IMR-90 (cell line): ENCODE data around the gene C13orf42. TPM values are rescaled to one million over a fixed set of nuclear protein-coding genes. Genes with fewer than 3 reads are reported as not detected.

Source experiments
- ATAC-seq: fragments of 200-7000 bp; cut with Tn5 transposase; 2 replicates; pipeline ENCODE4 v1.9.1; 2020; ENCODE audit warnings: low read depth, mild to moderate bottlenecking, moderate library complexity
- BruUV-seq: library from RNA; stranded (reverse); fragments of 400-500 nt; replicated peaks from 2 replicates; lab custom pipeline; 2021; lab: Mats Ljungman, UMichigan
- CTCF ChIA-PET: fragments of 300-600 bp; formaldehyde crosslinking; extraction: SDS; loops from one replicate; lab custom pipeline; 2021; ENCODE audit warnings: antibody characterized with exemption; lab: Yijun Ruan, JAX
- POLR2A ChIA-PET: fragments of 300-600 bp; sonication (Branson Sonifier 250); formaldehyde crosslinking; loops from one replicate; lab custom pipeline; 2022; ENCODE audit warnings: antibody characterized with exemption; ENCODE audit not compliant: unreplicated experiment; lab: Charles Lee
- DNase-seq: peaks from one replicate; pipeline ENCODE4 v3.0.0; 2013
- H2AFZ ChIP-seq: replicated peaks from 2 replicates; pipeline ENCODE3; 2013; ENCODE audit warnings: low read length, mild to moderate bottlenecking; ENCODE audit not compliant: poor library complexity
- H2AK5ac ChIP-seq: 2 replicates; pipeline ENCODE4 v1.6.1; 2013; ENCODE audit warnings: low read depth, low read length, inconsistent platforms
- H2AK9ac ChIP-seq: replicated peaks from 2 replicates; pipeline ENCODE3; 2013; ENCODE audit warnings: mild to moderate bottlenecking, low read depth, low read length, moderate library complexity; ENCODE audit not compliant: poor library complexity
- H2BK120ac ChIP-seq: 2 replicates; pipeline ENCODE4 v1.6.1; 2013; ENCODE audit warnings: low read depth, low read length, inconsistent platforms
- H2BK15ac ChIP-seq: 3 replicates; pipeline ENCODE4 v1.6.1; 2013; ENCODE audit warnings: low read depth, low read length, inconsistent platforms
- H2BK20ac ChIP-seq: 2 replicates; pipeline ENCODE4 v1.6.1; 2013; ENCODE audit warnings: low read depth, mild to moderate bottlenecking, inconsistent platforms, low read length, moderate library complexity
- H2BK5ac ChIP-seq: 2 replicates; pipeline ENCODE4 v1.6.1; 2013; ENCODE audit warnings: mild to moderate bottlenecking, low read depth, low read length, inconsistent platforms; ENCODE audit not compliant: poor library complexity, severe bottlenecking
- H3K14ac ChIP-seq: replicated peaks from 2 replicates; pipeline ENCODE4 v1.6.1; 2013; ENCODE audit warnings: low read depth, low read length, inconsistent platforms
- H3K18ac ChIP-seq: 2 replicates; pipeline ENCODE4 v1.6.1; 2013; ENCODE audit warnings: low read depth, low read length, control low read depth
- H3K23ac ChIP-seq: 2 replicates; pipeline ENCODE4 v1.6.1; 2013; ENCODE audit warnings: low read depth, low read length, inconsistent platforms
- H3K27ac ChIP-seq: 2 replicates; pipeline ENCODE4 v1.5.1; 2013; ENCODE audit warnings: mild to moderate bottlenecking, control low read depth, low read length; ENCODE audit not compliant: insufficient read depth
- H3K27me3 ChIP-seq: 2 replicates; pipeline ENCODE4 v1.6.1; 2013; ENCODE audit warnings: low read length; ENCODE audit not compliant: control insufficient read depth, insufficient read depth
- H3K36me3 ChIP-seq: 2 replicates; pipeline ENCODE4 v1.6.1; 2013; ENCODE audit warnings: low read length, mixed read lengths; ENCODE audit not compliant: control insufficient read depth, insufficient read depth
- H3K4ac ChIP-seq: 2 replicates; pipeline ENCODE4 v1.6.1; 2013; ENCODE audit warnings: low read depth, low read length, inconsistent platforms
- H3K4me1 ChIP-seq: 2 replicates; pipeline ENCODE4 v1.6.1; 2013; ENCODE audit warnings: low read length, mixed read lengths; ENCODE audit not compliant: control insufficient read depth, insufficient read depth
- H3K4me2 ChIP-seq: 2 replicates; pipeline ENCODE4 v1.6.1; 2013; ENCODE audit warnings: low read depth, mild to moderate bottlenecking, control low read depth, low read length, moderate library complexity
- H3K4me3 ChIP-seq: 2 replicates; pipeline ENCODE4 v1.5.1; 2013; ENCODE audit warnings: low read depth, mild to moderate bottlenecking, control low read depth, low read length, moderate library complexity; ENCODE audit not compliant: insufficient read depth
- H3K56ac ChIP-seq: 2 replicates; pipeline ENCODE4 v1.6.1; 2013; ENCODE audit warnings: low read length, inconsistent platforms; ENCODE audit not compliant: insufficient read depth; ENCODE audit errors: extremely low read depth
- H3K79me1 ChIP-seq, 2 experiments: 2 replicates each; pipeline ENCODE4 v1.6.1; 2013; ENCODE audit warnings: low read length in 2 of 2, inconsistent platforms in 1 of 2, low read depth in 1 of 2
- H3K9ac ChIP-seq: 2 replicates; pipeline ENCODE4 v1.6.1; 2013; ENCODE audit warnings: low read depth, low read length, control low read depth
- H3K9me1 ChIP-seq: 2 replicates; pipeline ENCODE4 v1.6.1; 2013; ENCODE audit warnings: low read length, inconsistent platforms; ENCODE audit not compliant: insufficient read depth
- H3K9me3 ChIP-seq: 2 replicates; pipeline ENCODE4 v1.6.1; 2013; ENCODE audit warnings: low read length; ENCODE audit not compliant: control insufficient read depth, insufficient read depth
- H4K20me1 ChIP-seq: 2 replicates; pipeline ENCODE4 v1.6.1; 2013; ENCODE audit warnings: low read length, inconsistent platforms; ENCODE audit not compliant: insufficient read depth
- H4K5ac ChIP-seq: 2 replicates; pipeline ENCODE4 v1.6.1; 2013; ENCODE audit warnings: mild to moderate bottlenecking, low read depth, low read length, control low read depth
- H4K8ac ChIP-seq, 2 experiments: 2 replicates each; pipeline ENCODE4 v1.6.1; 2013; ENCODE audit warnings: low read depth in 2 of 2, low read length in 2 of 2, control low read depth in 1 of 2, inconsistent platforms in 1 of 2
- H4K91ac ChIP-seq: 2 replicates; pipeline ENCODE4 v1.6.1; 2013; ENCODE audit warnings: low read depth, low read length, inconsistent platforms; ENCODE audit not compliant: insufficient read depth
- BHLHE40 ChIP-seq: fragments of 150-350 bp; IDR thresholded peaks from 2 replicates; pipeline ENCODE4 v1.6.1; 2016; ENCODE audit warnings: mild to moderate bottlenecking, low read depth, low read length
- CHD1 ChIP-seq: IDR thresholded peaks from 2 replicates; pipeline ENCODE4 v1.6.1; 2012; ENCODE audit warnings: low read depth, low read length, improper control_type of control experiment
- MAFK ChIP-seq: IDR thresholded peaks from 2 replicates; pipeline ENCODE4 v1.6.1; 2012; ENCODE audit warnings: low read depth, low read length, improper control_type of control experiment
- MXI1 ChIP-seq: IDR thresholded peaks from 2 replicates; pipeline ENCODE4 v1.6.1; 2012; ENCODE audit warnings: low read depth, mild to moderate bottlenecking, low read length, moderate library complexity, borderline replicate concordance
- POLR2A ChIP-seq: IDR thresholded peaks from 2 replicates; pipeline ENCODE4 v1.6.1; 2012; ENCODE audit warnings: mild to moderate bottlenecking, low read depth, low read length
- RAD21 ChIP-seq: IDR thresholded peaks from 2 replicates; pipeline ENCODE4 v1.6.1; 2012; ENCODE audit warnings: low read length, improper control_type of control experiment
- WGBS, 2 experiments: methylation state at CpG; one replicate each; pipeline versions ENCODE4 v1.1.5 to v1.1.7; 2013; ENCODE audit warnings: missing lambda C conversion rate in 2 of 2; ENCODE audit not compliant: insufficient read length in 1 of 2; ENCODE audit errors: extremely low coverage in 2 of 2; 5-methylcytosine and 5-hydroxymethylcytosine counted together
- dilution Hi-C: fragments of 300-500 bp; cut with HindIII; formaldehyde crosslinking; loops from one replicate; pipeline ENCODE4 v1.14.3; 2018; ENCODE audit warnings: low sequenced_read_pairs; ENCODE audit not compliant: unreplicated experiment
- in situ Hi-C: fragments of 300-500 bp; cut with MboI; formaldehyde crosslinking; loops from 3 replicates; pipeline ENCODE4 v1.14.3; 2019; ENCODE audit warnings: low sequenced_read_pairs, inconsistent platforms, mixed read lengths
- intact Hi-C: fragments of 100-400 bp; cut with micrococcal nuclease; formaldehyde crosslinking; loops from 2 replicates; pipeline ENCODE4 v1.10.0; 2022
- polyA plus RNA-seq, 3 experiments: library from polyadenylated mRNA; depleted of rRNA; stranded (reverse); fragments of >200 nt; gene quantifications; 2 replicates each; pipeline ENCODE4 v1.2.3, GENCODE V29; 2012; ENCODE audit warnings: low replicate concordance in 1 of 3
- total RNA-seq: library from RNA; depleted of rRNA; stranded (reverse); fragments of >200 nt; gene quantifications from 2 replicates; pipeline ENCODE4 v1.2.3, GENCODE V29; 2012
- TF ChIP-seq, protein P1 (sequence below): conservative IDR thresholded peaks from 2 replicates; pipeline ENCODE4 v1.5.1; 2012; ENCODE audit warnings: mild to moderate bottlenecking, low read depth, low read length, improper control_type of control experiment
- TF ChIP-seq, protein P2 (sequence below): fragments of 150-350 bp; IDR thresholded peaks from 2 replicates; pipeline ENCODE4 v1.6.1; 2016; ENCODE audit warnings: low read depth, mild to moderate bottlenecking, low read length, moderate library complexity, borderline replicate concordance

The C13orf42 gene
- total and polyA plus RNA-seq, 2 of the 4 experiments (the other 2 are of a cell fraction), result not detected

DNA sequence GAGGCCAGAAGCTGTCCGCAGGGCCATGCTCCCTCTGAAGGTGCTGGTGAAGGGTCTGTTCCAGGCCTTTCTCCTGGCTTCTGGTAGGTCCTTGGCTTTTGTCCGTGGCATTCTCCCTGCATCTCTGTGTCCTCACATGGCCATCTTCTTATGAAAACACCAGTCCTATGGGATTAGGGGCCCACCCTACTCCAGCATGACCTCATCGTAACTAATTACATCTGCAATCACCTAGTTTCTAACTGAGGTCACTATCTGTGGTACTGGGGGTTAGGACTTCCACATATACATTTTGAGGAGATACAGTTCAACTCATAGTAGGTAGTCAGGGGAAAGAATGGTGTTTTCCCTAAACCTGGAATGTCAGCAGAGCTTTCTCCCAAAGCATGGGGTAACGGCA lies 3.1 kb downstream of the C13orf42 start:
- WGBS, 2 experiments, result no CpG with 5 or more reads among the region's 4 CpGs
- Histone ChIP-seq H3K4me2 (no peak overlapping the region), H3K79me1 (no peaks in the 10 kb centered on the region), H3K27me3 (peaks cover 18% of the 10 kb centered on the region), H2AK5ac (no peak overlapping the region), H2AFZ (no peak overlapping the region), H3K4me1 (no peaks in the 10 kb centered on the region), H3K14ac (no peak overlapping the region), H2BK20ac (no peak overlapping the region), H3K9me1 (no peaks in the 10 kb centered on the region), H2BK15ac (no peak overlapping the region), H4K20me1 (no peaks in the 10 kb centered on the region), H3K56ac (no peak overlapping the region), H2BK5ac (no peak overlapping the region), H3K23ac (no peak overlapping the region), H4K5ac (no peak overlapping the region), H3K27ac (no peak overlapping the region), H3K9ac (no peak overlapping the region), H4K8ac (no peak overlapping the region), H3K18ac (no peak overlapping the region), H2AK9ac (no peak overlapping the region), H3K9me3 (no peaks in the 10 kb centered on the region), H3K4ac (no peak overlapping the region), H4K91ac (no peak overlapping the region), H2BK120ac (no peak overlapping the region), H3K36me3 (no peaks in the 10 kb centered on the region), H3K4me3 (no peak overlapping the region)
- in situ Hi-C loops (no loop called here), dilution Hi-C loops (no loop called here), intact Hi-C loops (no loop called here)
- TF ChIP-seq RAD21 (no peak), MAFK (no peak), POLR2A (no peak), BHLHE40 (no peak), CHD1 (no peak), MXI1 (no peak)
- TF ChIP-seq, protein P1, sequence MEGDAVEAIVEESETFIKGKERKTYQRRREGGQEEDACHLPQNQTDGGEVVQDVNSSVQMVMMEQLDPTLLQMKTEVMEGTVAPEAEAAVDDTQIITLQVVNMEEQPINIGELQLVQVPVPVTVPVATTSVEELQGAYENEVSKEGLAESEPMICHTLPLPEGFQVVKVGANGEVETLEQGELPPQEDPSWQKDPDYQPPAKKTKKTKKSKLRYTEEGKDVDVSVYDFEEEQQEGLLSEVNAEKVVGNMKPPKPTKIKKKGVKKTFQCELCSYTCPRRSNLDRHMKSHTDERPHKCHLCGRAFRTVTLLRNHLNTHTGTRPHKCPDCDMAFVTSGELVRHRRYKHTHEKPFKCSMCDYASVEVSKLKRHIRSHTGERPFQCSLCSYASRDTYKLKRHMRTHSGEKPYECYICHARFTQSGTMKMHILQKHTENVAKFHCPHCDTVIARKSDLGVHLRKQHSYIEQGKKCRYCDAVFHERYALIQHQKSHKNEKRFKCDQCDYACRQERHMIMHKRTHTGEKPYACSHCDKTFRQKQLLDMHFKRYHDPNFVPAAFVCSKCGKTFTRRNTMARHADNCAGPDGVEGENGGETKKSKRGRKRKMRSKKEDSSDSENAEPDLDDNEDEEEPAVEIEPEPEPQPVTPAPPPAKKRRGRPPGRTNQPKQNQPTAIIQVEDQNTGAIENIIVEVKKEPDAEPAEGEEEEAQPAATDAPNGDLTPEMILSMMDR, result no peak
- TF ChIP-seq, protein P2, sequence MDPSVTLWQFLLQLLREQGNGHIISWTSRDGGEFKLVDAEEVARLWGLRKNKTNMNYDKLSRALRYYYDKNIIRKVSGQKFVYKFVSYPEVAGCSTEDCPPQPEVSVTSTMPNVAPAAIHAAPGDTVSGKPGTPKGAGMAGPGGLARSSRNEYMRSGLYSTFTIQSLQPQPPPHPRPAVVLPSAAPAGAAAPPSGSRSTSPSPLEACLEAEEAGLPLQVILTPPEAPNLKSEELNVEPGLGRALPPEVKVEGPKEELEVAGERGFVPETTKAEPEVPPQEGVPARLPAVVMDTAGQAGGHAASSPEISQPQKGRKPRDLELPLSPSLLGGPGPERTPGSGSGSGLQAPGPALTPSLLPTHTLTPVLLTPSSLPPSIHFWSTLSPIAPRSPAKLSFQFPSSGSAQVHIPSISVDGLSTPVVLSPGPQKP, result no peak
- DNase-seq, result no peak
- BruUV-seq, result no TSS peak
- ChIA-PET POLR2A (no interaction called here), CTCF (no interaction called here)
- ATAC-seq, result no peak
